Neural cell (in vitro differentiated cells): Measurements from ENCODE around the gene TSPAN14.

Experiments used
- CTCF ChIP-seq: fragments of 450-650 bp; IDR thresholded peaks from 2 replicates; pipeline ENCODE4 v1.5.1; 2014; ENCODE audit warnings: antibody characterized with exemption, mild to moderate bottlenecking, moderate library complexity; ENCODE audit not compliant: poor library complexity, severe bottlenecking
- REST ChIP-seq: IDR thresholded peaks from 2 replicates; pipeline ENCODE4 v1.6.1; 2012; ENCODE audit warnings: borderline replicate concordance
- SMC3 ChIP-seq: fragments of 450-650 bp; conservative IDR thresholded peaks from 2 replicates; pipeline ENCODE4 v1.6.1; 2014; ENCODE audit warnings: antibody characterized with exemption, mild to moderate bottlenecking, moderate library complexity; ENCODE audit not compliant: poor library complexity

GRCh38 chr10:80493522-80494051 is 39.5 kb downstream of the TSPAN14 start:
- no peak for TF ChIP-seq CTCF
- no peak for TF ChIP-seq REST
- no peak for TF ChIP-seq SMC3
